ENCODE data around the gene CDKN2B.

The CDKN2B gene

DNA sequence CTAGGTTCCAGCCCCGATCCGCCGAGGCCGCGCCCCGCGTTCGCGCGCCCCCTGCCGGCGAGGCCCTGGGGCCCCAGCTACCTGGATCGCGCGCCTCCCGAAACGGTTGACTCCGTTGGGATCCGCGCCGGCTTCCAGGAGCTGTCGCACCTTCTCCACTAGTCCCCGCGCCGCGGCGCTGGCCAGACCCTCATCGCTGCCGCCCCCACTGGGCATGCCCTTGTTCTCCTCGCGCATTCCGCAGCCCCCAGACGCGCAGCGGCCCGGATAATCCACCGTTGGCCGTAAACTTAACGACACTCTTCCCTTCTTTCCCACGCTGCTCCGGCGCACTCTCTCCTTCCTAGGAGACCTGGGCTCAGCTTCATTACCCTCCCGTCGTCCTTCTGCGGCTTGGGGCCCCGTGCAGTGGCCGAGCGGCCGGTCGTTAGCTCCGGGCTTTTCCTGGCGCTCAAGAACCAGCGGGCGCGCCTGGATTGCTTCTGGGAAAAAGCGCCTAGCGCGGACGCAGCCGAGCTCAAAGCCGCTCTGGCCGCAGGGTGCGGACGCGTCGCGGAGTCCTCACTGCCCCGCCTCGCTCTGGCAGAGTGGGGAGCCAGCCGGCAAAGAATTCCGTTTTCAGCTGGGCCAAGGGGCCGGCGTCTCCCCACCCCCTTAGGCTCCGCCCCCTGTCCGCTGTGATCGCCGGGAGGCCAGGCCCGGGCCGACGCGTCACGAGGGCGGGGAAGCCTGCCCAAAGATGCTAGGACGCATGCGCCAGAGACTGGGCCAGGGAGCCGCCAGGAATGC, at the start of gene CDKN2B (continued):
- TF ChIP-seq ZNF704 (tag by site-specific recombination; IDR thresholded peaks at IDR 0.05) (no peak), OVOL3 (tag by site-specific recombination; IDR thresholded peaks at IDR 0.05) (no peak), TSHZ1 (tag by site-specific recombination; IDR thresholded peaks at IDR 0.05; ENCODE audit: borderline replicate concordance) (0 out of 2 replicates have a peak, but pooled peaks have one; percentile 32), ZNF549 (tag by site-specific recombination; IDR thresholded peaks at IDR 0.05) (no peak), ZNF324 (tag by site-specific recombination; IDR thresholded peaks at IDR 0.05) (peak; percentile 51; the same call in 1 of the 2 replicates), ZNF561 (tag by site-specific recombination; IDR thresholded peaks at IDR 0.05; ENCODE audit: borderline replicate concordance) (0 out of 2 replicates have a peak, but pooled peaks have one; percentile 26), ZNF350 (tag by site-specific recombination; IDR thresholded peaks at IDR 0.05) (no peak), ZNF664 (tag by site-specific recombination; IDR thresholded peaks at IDR 0.05) (no peak), HOXA7 (CRISPR knock-in tag; IDR thresholded peaks at IDR 0.05; ENCODE audit: borderline replicate concordance) (no peak), ZNF174 (tag by site-specific recombination; IDR thresholded peaks at IDR 0.05) (no peak), HOXC10 (CRISPR knock-in tag; IDR thresholded peaks at IDR 0.05) (no peak), ZNF558 (tag by site-specific recombination; IDR thresholded peaks at IDR 0.05) (no peak), ZNF600 (tag by site-specific recombination; IDR thresholded peaks at IDR 0.05) (peak; percentile 90), ZNF37A (tag by site-specific recombination; IDR thresholded peaks at IDR 0.05) (no peak), ZNF138 (tag by site-specific recombination; IDR thresholded peaks at IDR 0.05; ENCODE audit: borderline replicate concordance) (no peak), ZNF394 (tag by site-specific recombination; IDR thresholded peaks at IDR 0.05; ENCODE audit: borderline replicate concordance) (peak; percentile 80), ZNF302 (tag by site-specific recombination; IDR thresholded peaks at IDR 0.05; ENCODE audit: low read depth) (no peak), ZNF341 (tag by site-specific recombination; IDR thresholded peaks at IDR 0.05; ENCODE audit: low read depth) (0 out of 2 replicates have a peak, but pooled peaks have one; percentile 10), KLF7 (tag by site-specific recombination; IDR thresholded peaks at IDR 0.05; ENCODE audit: borderline replicate concordance) (0 out of 2 replicates have a peak, but pooled peaks have one; percentile 42), ZNF626 (tag by site-specific recombination; IDR thresholded peaks at IDR 0.05) (no peak), ZNF621 (tag by site-specific recombination; IDR thresholded peaks at IDR 0.05) (no peak), OSR2 (tag by site-specific recombination; IDR thresholded peaks at IDR 0.05) (peak; percentile 40; the same call in 1 of the 2 replicates), ZNF155 (tag by site-specific recombination; IDR thresholded peaks at IDR 0.05) (no peak), ZNF16 (tag by site-specific recombination; IDR thresholded peaks at IDR 0.05; ENCODE audit: low read depth) (no peak), ZBTB8A (tag by site-specific recombination; IDR thresholded peaks at IDR 0.05) (peak; percentile 65), ZFP69B (tag by site-specific recombination; IDR thresholded peaks at IDR 0.05) (no peak), ZNF404 (tag by site-specific recombination; IDR thresholded peaks at IDR 0.05) (no peak), FEZF1 (tag by site-specific recombination; IDR thresholded peaks at IDR 0.05) (0 out of 2 replicates have a peak, but pooled peaks have one; percentile 4), GLI4 (tag by site-specific recombination; IDR thresholded peaks at IDR 0.05) (no peak)
- TF ChIP-seq, protein P1, sequence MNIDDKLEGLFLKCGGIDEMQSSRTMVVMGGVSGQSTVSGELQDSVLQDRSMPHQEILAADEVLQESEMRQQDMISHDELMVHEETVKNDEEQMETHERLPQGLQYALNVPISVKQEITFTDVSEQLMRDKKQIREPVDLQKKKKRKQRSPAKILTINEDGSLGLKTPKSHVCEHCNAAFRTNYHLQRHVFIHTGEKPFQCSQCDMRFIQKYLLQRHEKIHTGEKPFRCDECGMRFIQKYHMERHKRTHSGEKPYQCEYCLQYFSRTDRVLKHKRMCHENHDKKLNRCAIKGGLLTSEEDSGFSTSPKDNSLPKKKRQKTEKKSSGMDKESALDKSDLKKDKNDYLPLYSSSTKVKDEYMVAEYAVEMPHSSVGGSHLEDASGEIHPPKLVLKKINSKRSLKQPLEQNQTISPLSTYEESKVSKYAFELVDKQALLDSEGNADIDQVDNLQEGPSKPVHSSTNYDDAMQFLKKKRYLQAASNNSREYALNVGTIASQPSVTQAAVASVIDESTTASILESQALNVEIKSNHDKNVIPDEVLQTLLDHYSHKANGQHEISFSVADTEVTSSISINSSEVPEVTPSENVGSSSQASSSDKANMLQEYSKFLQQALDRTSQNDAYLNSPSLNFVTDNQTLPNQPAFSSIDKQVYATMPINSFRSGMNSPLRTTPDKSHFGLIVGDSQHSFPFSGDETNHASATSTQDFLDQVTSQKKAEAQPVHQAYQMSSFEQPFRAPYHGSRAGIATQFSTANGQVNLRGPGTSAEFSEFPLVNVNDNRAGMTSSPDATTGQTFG (tag by site-specific recombination; IDR thresholded peaks at IDR 0.05; ENCODE audit: borderline replicate concordance), result no peak
- TF ChIP-seq, protein P2, sequence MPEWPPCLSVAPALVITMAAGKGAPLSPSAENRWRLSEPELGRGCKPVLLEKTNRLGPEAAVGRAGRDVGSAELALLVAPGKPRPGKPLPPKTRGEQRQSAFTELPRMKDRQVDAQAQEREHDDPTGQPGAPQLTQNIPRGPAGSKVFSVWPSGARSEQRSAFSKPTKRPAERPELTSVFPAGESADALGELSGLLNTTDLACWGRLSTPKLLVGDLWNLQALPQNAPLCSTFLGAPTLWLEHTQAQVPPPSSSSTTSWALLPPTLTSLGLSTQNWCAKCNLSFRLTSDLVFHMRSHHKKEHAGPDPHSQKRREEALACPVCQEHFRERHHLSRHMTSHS (tag by site-specific recombination; IDR thresholded peaks at IDR 0.05), result no peak
- TF ChIP-seq, protein P3, sequence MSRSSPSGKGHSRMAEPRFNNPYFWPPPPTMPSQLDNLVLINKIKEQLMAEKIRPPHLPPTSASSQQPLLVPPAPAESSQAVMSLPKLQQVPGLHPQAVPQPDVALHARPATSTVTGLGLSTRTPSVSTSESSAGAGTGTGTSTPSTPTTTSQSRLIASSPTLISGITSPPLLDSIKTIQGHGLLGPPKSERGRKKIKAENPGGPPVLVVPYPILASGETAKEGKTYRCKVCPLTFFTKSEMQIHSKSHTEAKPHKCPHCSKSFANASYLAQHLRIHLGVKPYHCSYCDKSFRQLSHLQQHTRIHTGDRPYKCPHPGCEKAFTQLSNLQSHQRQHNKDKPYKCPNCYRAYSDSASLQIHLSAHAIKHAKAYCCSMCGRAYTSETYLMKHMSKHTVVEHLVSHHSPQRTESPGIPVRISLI (tag by site-specific recombination; IDR thresholded peaks at IDR 0.05), result no peak
